Measurements from ENCODE around the gene ATXN1.

DNA sequence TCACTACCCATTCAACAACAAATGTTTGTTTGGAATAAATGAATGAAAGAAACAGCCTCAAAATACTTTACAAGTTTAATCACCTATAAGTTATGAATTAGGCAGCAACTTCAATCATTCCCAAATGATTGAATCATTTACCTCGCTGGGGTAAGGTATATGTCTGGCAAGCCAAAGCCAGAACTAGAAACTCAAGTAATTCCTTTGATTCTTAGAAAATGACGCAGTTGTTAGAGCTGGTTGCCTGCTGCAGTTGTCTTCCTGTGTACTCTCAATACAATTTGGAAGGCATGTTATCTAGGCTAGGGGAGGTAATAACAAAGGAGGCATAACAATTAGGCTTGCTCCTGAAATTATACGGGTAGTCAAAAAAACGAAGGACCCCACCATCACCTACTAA lies 160.6 kb downstream of the ATXN1 start:
- TF ChIP-seq, protein P1, sequence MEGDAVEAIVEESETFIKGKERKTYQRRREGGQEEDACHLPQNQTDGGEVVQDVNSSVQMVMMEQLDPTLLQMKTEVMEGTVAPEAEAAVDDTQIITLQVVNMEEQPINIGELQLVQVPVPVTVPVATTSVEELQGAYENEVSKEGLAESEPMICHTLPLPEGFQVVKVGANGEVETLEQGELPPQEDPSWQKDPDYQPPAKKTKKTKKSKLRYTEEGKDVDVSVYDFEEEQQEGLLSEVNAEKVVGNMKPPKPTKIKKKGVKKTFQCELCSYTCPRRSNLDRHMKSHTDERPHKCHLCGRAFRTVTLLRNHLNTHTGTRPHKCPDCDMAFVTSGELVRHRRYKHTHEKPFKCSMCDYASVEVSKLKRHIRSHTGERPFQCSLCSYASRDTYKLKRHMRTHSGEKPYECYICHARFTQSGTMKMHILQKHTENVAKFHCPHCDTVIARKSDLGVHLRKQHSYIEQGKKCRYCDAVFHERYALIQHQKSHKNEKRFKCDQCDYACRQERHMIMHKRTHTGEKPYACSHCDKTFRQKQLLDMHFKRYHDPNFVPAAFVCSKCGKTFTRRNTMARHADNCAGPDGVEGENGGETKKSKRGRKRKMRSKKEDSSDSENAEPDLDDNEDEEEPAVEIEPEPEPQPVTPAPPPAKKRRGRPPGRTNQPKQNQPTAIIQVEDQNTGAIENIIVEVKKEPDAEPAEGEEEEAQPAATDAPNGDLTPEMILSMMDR (IDR thresholded peaks at IDR 0.05): no peak
- TF ChIP-seq POLR2AphosphoS5 (IDR thresholded peaks at IDR 0.05) (no peak), POLR2A (IDR thresholded peaks at IDR 0.05; ENCODE audit: low read depth) (no peak), EP300 (IDR thresholded peaks at IDR 0.05) (no peak)
